SKM-1 (cell line): ENCODE measurements around the gene TMC8.

ENCODE experiments used
- DNase-seq: peaks from one replicate; lab custom pipeline; 2025; ENCODE audit not compliant: unreplicated experiment; lab: John Stamatoyannopoulos, UW

The TMC8 gene

DNA sequence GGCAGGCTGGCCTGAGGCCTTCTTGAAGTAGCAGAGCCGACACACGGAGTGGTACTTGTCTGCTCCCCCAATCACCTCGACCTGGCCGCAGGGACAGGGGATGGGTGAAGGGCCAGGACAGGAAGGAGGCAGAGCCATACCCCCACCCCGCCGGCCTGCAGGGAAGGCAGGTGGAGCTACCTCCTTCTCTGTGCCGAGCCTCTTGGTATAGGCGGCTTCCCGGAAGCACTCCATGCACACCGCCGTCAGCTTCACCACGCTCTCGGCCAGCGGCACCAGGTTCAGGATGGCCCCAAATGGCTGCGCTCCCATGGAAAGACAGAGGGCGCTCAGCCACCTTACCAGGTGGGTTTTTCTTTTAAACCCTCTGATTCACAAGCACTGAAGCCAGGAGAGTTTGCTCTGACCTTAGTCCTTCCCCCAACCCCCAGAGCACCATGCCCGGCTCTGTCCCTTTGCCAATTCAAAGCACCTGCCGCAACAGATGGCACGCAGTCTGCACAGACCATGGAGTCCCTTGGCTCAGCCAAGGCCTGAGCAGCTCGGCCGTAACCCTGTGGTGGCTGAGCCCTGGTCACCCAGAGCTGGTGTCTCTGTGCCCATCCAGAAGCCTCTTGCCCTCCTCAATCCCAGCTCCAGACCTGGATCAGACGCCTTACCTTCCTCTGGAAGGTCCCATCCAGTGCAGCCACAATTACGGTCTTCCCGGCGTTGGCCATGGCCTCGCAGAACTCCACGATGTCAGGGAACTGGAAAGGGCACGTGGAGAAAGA, 44.5 kb downstream of the TMC8 start:
- no peak for DNase-seq

DNA sequence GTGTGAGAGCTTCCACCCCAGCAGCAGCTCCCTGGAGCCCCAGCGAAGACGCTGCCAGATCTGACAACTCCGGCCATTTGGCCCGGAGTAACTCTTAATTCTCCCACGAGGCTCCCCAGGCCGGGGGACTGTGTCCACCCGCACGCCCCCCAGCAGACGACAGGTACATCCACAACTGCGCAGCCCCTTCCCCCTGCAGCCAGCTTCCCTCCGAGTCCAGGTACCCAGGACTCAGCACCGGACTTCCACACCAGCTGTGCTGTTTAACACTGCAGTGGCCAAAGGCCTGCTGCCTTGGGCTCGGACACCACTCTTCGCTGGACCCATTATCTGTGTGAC, 45.0 kb downstream of the TMC8 start:
- DNase-seq = no peak

DNA sequence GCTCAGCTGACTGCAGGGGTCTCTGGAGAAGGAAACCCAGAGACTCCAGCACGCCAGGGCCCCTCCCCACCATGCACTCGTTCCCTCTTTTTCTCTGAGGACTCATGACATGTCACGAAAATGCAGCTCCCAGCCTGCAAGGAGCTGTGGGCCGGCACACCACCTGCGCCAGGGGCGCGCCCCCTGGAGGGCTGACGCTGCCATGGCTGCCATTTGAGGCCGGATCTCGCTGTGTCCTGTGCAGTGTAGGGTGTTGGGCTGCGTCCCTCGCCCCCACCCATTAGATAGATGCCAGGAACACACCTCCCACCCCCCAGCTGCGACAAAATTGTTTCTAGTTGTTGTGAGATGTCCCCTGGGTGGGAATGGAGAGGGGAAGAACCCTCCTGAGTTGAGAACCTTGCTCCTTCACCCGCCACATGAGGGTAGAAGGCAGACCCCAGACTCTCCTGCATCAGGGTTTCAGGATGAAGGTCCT, 46.0 kb downstream of the TMC8 start:
- peak; percentile 24 for DNase-seq

DNA sequence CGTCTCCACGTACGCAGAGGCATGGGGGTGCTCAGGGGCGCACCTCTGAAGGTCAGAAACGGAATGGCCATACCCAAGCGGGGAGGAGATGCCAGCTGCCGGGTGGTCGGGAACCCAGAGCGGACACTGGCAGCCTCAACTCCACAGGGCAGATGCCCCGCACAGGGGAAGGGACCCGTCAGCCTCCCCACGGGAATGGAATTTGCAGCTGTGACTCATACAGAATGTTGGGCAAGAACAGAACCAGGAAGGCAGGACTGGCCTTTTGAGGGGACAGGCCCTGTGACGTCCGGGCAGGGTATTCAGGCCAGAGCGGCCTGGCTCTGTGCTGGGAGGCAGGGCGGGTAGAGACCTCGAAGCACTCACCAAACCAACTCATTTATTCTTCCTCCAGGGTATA, 48.8 kb downstream of the TMC8 start:
- no peak for DNase-seq

DNA sequence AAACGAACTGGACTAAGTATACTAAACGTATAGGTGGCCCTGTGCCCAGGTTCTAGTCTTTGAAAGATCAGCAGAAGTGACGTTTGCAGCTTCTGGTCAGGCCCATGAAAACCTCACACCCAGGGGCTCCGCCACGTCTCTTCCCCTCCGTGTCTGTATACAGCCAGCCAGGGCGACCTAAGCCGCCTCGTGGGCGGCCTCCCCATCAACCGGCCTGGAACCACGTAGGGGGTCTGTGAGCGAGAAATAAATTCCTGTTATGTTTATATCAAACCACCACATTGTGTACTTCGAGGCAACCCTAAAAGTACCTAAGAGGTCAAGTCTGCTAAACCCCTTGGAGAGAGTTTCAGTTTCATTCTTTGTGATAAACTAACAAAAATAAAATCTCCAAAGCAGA, 49.5 kb downstream of the TMC8 start:
- DNase-seq = no peak

DNA sequence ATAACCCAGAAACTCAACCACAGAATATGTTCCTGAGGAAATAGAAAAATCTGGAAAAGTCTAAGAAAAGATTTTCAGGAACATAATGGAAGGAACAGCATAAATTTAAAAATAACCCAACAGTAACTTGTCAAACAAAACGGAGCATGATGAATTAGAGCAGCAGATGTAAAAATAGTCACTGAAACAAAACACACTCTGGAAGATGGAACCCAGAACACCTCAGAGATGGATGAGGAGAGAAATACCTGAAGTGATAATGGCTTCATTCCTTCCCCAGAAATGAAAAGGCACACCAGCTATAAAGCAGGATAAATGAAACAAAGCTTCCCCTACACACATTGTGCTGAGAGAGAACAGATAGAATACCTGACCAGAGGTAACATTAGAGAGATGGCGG, 49.9 kb downstream of the TMC8 start:
- no peak for DNase-seq

DNA sequence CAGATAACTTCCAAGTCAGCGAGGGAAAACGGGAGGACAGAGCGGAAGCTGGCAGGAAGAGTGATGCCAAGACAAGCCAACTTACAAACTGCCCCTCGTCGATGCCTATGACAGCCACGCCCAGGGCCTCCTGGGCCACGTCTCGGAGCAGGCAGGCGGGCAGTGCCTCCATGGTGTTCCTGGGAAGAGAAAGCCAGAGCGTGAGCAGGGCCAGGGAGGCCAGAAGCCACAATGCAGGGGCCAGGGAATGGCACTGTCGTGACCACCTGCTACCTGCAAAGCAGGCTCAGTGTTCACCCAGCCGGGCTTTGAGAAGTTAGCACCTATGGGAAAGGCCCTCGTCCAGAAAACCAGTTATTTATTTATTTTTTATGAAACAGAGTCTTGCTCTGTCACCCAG, 51.9 kb downstream of the TMC8 start:
- DNase-seq = no peak

DNA sequence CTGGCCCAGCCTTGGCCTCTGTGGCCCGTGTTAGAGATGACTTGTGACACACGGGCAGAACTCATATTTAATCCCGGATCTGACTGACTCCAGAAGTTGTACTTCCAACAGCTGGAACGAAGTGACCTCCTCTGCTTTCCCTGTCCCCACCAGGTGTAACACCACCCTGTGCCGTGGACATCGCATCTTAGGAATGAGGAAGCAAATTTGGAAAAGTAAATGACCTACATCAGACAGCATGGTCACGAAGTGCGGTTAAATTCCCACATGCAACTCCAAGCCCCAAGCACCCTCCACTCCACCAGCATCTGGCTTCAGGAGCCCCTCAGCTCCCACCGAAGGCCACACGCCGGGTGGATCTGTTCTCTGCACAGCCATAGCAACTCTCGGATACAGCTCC, 53.3 kb downstream of the TMC8 start:
- no peak for DNase-seq

DNA sequence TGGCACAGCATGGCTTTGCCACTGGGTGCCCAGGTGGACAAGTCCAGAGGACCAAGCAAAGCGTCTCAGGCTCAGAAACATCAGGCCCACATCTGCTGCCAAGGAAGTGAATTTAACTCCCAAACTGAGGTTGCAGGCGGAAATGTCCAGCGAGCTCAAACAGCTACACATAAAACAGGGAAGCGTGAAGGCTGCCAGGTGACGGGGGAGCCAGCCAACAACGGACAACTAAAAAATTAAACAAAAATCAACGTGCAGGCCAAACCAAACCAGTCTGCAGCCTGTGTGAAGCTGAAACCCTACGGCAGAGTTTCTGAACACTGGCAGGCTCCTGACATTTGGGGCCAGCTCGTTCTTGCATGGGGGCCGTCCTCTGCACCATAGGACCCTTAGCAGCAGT, 53.8 kb downstream of the TMC8 start:
- no peak for DNase-seq

DNA sequence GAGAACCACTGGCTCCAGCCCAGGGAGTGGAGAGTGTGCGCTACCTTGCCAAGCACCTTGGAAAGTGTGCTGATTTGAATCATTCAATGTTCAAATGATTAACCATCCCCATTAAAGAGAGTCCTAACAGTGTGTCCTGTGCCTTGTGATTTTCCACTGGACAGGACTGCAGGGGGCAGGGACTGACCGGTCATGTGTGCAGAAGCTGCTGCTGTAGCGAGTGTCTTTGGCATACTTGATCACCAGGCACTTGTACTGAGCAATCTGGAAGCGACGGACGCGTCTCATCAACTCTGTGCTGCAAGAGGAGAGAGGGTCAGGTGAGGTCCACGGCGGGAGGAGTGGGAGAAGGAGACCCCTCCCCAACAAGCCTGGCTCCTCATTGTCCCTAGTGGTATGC, 54.3 kb downstream of the TMC8 start:
- no peak for DNase-seq

DNA sequence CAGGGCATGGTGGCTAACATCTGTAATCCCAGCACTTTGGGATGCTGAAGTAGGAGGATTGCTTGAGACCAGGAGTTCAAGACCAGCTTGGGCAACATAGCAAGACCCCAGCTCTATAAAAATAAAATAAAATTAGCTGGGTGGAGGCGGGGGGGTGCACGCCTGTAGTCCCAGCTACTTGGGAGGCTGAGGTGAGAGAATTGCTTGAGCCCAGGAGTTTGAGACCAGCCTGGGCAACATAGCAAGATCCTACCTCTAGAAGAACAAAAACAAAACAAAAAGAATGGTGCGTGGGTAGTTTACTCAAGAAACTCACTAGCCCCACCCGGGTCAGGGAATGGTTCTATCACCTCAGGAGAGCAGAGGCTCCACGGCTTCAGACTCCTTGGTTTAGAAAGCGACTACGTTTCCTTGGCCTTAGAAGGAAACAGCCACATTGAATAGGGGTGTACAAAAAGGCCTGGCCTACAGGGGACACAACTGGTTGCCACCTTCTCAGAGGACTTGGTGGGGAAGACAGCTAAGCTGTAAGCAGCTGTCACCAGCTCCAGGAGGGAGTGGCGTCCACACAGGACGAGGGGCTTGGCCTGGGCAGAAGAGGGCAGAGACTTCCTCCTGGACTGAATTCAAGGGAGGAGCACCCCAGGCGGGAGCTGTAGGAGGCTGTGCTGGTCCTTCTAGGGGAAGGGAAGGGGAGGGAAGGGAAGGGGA, 55.6 kb downstream of the TMC8 start:
- DNase-seq = no peak

DNA sequence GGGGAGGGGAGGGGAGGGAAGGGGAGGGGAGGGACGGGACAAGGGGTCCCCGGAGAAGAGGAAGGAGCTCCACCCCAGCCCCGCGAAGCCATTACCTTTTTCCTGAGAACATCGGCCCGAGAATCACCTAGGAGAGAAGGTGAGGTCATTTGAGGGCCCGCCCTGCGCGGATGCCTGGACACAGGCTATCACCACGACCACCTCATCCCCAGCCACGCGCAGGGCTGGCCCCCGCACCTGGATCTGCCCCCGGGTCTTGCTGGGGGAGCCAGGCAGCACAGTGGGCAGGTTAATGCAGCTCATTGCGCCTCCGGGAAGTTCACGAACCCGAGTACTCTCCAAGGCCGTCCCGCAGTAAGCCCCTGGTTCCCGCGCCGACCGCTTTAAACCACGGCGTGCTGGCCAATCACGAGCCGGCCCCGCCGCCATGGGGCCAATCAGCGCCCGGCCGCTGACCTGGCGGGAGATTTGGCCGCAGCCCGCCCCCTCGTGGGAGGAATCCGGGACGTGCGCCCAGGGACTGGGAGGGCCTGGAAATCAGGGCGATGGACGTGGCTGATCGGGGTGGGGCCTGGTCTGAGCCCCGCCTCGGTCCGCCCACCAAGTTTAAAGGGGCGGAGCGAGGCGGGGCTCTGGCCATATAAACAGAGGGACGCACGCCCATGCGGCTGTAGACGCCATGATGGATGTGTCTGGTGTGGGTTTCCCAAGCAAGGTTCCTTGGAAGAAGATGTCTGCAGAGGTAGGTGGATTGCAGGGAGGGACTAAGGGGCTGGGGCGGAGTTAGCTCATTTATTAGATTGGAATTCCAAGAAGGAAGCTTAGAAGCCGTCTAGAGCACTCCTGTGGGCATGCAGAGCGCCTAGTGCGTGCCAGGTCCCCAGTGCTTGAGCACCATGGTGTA, 56.4 kb downstream of the TMC8 start, which contains the start of the genes AFMID and TK1:
TSS of gene AFMID (plus strand) at position 671 of the 904 bp plus-strand sequence. CDS start at position 680, 9 bp downstream.
TSS of gene TK1 (minus strand) at position 361 of the 904 bp plus-strand sequence. CDS start at position 303, 58 bp downstream.
- DNase-seq = peak; percentile 88
